HEK293 (cell line): ENCODE data around the gene TSHZ2.

Experiments
- GLI2 ChIP-seq: fragments of 450-650 bp; formaldehyde crosslinking; IDR thresholded peaks from 2 replicates; pipeline ENCODE4; 2017; ENCODE audit warnings: missing biosample characterization, missing genetic modification characterization, low read depth, borderline replicate concordance
- KLF16 ChIP-seq: fragments of 450-650 bp; formaldehyde crosslinking; IDR thresholded peaks from 2 replicates; pipeline ENCODE4 v1.5.1; 2017; ENCODE audit warnings: missing biosample characterization, missing genetic modification characterization
- KLF8 ChIP-seq: fragments of 450-650 bp; formaldehyde crosslinking; IDR thresholded peaks from 2 replicates; pipeline ENCODE4 v1.5.1; 2016; ENCODE audit warnings: missing biosample characterization, missing genetic modification characterization
- KLF9 ChIP-seq: fragments of 450-650 bp; formaldehyde crosslinking; IDR thresholded peaks from 2 replicates; pipeline ENCODE4 v1.5.1; 2016; ENCODE audit warnings: missing biosample characterization, missing genetic modification characterization, low read depth
- REPIN1 ChIP-seq: fragments of 450-650 bp; formaldehyde crosslinking; IDR thresholded peaks from 2 replicates; pipeline ENCODE4 v1.5.1; 2017; ENCODE audit warnings: missing biosample characterization, missing genetic modification characterization, low read depth
- YY1 ChIP-seq: fragments of 450-650 bp; formaldehyde crosslinking; IDR thresholded peaks from 2 replicates; pipeline ENCODE4 v1.5.1; 2018; ENCODE audit warnings: missing biosample characterization, missing genetic modification characterization
- ZBTB17 ChIP-seq: fragments of 450-650 bp; formaldehyde crosslinking; IDR thresholded peaks from 2 replicates; pipeline ENCODE4 v1.5.1; 2016; ENCODE audit warnings: missing biosample characterization, missing genetic modification characterization
- ZNF560 ChIP-seq: fragments of 450-650 bp; formaldehyde crosslinking; IDR thresholded peaks from 2 replicates; pipeline ENCODE4 v1.5.1; 2017; ENCODE audit warnings: missing biosample characterization, missing genetic modification characterization, borderline replicate concordance
- TF ChIP-seq, protein P1 (sequence below): fragments of 450-650 bp; formaldehyde crosslinking; IDR thresholded peaks from 2 replicates; pipeline ENCODE4 v1.5.1; 2016; ENCODE audit warnings: missing biosample characterization, missing genetic modification characterization
- TF ChIP-seq, protein P2 (sequence below): fragments of 450-650 bp; formaldehyde crosslinking; IDR thresholded peaks from 2 replicates; pipeline ENCODE4 v1.5.1; 2016; ENCODE audit warnings: missing biosample characterization, missing genetic modification characterization
- TF ChIP-seq, protein P3 (sequence below): fragments of 450-650 bp; formaldehyde crosslinking; IDR thresholded peaks from 2 replicates; pipeline ENCODE4 v1.5.1; 2016; ENCODE audit warnings: missing biosample characterization, missing genetic modification characterization
- TF ChIP-seq, protein P4 (sequence below): fragments of 450-650 bp; IDR thresholded peaks from 2 replicates; pipeline ENCODE4 v1.5.1; 2018; ENCODE audit warnings: missing biosample characterization, mild to moderate bottlenecking, missing genetic modification characterization
- TF ChIP-seq, protein P5 (sequence below): fragments of 450-650 bp; formaldehyde crosslinking; optimal IDR thresholded peaks from 2 replicates; pipeline ENCODE3; 2016; ENCODE audit warnings: missing biosample characterization, mild to moderate bottlenecking, missing genetic modification characterization

DNA sequence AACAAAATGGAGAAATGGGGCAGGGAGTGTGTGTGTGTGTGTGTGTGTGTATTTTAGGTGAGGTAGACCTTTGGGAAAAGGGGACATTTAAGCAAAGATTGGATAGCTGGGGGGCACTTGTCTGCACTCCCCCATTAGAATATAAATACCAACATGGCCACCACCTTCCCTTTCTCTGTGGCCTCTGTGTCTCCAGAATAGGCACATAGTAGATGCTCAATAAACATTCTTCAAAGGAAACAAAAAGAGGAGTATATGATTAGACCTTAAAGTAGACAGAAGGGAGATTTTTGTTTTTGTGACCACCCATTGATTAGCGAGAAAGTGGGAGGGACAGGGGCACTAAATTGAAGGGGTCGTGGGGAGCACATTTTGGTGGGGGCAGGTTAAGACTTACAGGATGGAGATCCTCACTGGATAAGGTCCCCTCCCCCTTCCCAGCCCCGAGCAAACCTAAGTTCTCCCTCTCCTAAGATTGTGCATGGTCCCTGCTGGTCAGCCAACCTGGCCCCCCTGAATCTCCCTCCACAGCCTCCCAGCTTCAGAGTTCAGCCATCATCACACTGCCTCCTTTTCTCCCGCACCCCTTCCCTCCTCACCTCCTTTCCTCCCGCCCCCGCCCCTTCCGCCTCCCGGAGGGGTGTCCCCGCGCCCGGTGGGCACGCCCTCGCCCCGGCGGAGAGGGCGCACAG, 514 bp upstream of the TSHZ2 start:
- TF ChIP-seq, protein P1, sequence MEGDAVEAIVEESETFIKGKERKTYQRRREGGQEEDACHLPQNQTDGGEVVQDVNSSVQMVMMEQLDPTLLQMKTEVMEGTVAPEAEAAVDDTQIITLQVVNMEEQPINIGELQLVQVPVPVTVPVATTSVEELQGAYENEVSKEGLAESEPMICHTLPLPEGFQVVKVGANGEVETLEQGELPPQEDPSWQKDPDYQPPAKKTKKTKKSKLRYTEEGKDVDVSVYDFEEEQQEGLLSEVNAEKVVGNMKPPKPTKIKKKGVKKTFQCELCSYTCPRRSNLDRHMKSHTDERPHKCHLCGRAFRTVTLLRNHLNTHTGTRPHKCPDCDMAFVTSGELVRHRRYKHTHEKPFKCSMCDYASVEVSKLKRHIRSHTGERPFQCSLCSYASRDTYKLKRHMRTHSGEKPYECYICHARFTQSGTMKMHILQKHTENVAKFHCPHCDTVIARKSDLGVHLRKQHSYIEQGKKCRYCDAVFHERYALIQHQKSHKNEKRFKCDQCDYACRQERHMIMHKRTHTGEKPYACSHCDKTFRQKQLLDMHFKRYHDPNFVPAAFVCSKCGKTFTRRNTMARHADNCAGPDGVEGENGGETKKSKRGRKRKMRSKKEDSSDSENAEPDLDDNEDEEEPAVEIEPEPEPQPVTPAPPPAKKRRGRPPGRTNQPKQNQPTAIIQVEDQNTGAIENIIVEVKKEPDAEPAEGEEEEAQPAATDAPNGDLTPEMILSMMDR (tag by site-specific recombination) = no peak
- TF ChIP-seq GLI2 (tag by site-specific recombination) (no peak), REPIN1 (no peak), ZNF560 (no peak), KLF8 (tag by site-specific recombination) (no peak), YY1 (tag by site-specific recombination) (no peak), KLF9 (tag by site-specific recombination) (no peak), KLF16 (no peak), ZBTB17 (no peak)
- TF ChIP-seq, protein P2, sequence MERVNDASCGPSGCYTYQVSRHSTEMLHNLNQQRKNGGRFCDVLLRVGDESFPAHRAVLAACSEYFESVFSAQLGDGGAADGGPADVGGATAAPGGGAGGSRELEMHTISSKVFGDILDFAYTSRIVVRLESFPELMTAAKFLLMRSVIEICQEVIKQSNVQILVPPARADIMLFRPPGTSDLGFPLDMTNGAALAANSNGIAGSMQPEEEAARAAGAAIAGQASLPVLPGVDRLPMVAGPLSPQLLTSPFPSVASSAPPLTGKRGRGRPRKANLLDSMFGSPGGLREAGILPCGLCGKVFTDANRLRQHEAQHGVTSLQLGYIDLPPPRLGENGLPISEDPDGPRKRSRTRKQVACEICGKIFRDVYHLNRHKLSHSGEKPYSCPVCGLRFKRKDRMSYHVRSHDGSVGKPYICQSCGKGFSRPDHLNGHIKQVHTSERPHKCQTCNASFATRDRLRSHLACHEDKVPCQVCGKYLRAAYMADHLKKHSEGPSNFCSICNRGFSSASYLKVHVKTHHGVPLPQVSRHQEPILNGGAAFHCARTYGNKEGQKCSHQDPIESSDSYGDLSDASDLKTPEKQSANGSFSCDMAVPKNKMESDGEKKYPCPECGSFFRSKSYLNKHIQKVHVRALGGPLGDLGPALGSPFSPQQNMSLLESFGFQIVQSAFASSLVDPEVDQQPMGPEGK (tag by site-specific recombination) = no peak
- TF ChIP-seq, protein P3, sequence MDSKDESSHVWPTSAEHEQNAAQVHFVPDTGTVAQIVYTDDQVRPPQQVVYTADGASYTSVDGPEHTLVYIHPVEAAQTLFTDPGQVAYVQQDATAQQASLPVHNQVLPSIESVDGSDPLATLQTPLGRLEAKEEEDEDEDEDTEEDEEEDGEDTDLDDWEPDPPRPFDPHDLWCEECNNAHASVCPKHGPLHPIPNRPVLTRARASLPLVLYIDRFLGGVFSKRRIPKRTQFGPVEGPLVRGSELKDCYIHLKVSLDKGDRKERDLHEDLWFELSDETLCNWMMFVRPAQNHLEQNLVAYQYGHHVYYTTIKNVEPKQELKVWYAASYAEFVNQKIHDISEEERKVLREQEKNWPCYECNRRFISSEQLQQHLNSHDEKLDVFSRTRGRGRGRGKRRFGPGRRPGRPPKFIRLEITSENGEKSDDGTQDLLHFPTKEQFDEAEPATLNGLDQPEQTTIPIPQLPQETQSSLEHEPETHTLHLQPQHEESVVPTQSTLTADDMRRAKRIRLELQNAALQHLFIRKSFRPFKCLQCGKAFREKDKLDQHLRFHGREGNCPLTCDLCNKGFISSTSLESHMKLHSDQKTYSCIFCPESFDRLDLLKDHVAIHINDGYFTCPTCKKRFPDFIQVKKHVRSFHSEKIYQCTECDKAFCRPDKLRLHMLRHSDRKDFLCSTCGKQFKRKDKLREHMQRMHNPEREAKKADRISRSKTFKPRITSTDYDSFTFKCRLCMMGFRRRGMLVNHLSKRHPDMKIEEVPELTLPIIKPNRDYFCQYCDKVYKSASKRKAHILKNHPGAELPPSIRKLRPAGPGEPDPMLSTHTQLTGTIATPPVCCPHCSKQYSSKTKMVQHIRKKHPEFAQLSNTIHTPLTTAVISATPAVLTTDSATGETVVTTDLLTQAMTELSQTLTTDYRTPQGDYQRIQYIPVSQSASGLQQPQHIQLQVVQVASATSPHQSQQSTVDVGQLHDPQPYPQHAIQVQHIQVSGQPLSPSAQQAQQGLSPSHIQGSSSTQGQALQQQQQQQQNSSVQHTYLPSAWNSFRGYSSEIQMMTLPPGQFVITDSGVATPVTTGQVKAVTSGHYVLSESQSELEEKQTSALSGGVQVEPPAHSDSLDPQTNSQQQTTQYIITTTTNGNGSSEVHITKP (tag by site-specific recombination) = no peak
- TF ChIP-seq, protein P4, sequence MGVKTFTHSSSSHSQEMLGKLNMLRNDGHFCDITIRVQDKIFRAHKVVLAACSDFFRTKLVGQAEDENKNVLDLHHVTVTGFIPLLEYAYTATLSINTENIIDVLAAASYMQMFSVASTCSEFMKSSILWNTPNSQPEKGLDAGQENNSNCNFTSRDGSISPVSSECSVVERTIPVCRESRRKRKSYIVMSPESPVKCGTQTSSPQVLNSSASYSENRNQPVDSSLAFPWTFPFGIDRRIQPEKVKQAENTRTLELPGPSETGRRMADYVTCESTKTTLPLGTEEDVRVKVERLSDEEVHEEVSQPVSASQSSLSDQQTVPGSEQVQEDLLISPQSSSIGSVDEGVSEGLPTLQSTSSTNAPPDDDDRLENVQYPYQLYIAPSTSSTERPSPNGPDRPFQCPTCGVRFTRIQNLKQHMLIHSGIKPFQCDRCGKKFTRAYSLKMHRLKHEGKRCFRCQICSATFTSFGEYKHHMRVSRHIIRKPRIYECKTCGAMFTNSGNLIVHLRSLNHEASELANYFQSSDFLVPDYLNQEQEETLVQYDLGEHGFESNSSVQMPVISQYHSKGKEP (tag by site-specific recombination) = no peak
- TF ChIP-seq, protein P5, sequence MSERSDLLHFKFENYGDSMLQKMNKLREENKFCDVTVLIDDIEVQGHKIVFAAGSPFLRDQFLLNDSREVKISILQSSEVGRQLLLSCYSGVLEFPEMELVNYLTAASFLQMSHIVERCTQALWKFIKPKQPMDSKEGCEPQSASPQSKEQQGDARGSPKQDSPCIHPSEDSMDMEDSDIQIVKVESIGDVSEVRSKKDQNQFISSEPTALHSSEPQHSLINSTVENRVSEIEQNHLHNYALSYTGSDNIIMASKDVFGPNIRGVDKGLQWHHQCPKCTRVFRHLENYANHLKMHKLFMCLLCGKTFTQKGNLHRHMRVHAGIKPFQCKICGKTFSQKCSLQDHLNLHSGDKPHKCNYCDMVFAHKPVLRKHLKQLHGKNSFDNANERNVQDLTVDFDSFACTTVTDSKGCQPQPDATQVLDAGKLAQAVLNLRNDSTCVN (tag by site-specific recombination) = no peak
